Stimulated activated naive CD8-positive, alpha-beta T cell treated with anti-CD3 and anti-CD28 coated beads, Interleukin-15, amount 100 ng/mL, for 72 hours (primary cell): ENCODE results near the gene HUWE1.

ENCODE experiments used
- ATAC-seq: fragments of 150-1000 bp; cut with Tn5 transposase; 2 replicates; pipeline ENCODE4 v1.10.0; 2021; ENCODE audit warnings: mild to moderate bottlenecking, moderate library complexity
- DNase-seq, 2 donors: peaks; one replicate each; pipeline ENCODE4 v3.0.0; 2021 to 2022
- H3K27ac Mint-ChIP-seq, 2 donors: one replicate each; pipeline ENCODE4 v1.8.0; 2022; ENCODE audit warnings: mild to moderate bottlenecking in 2 of 2, mixed read lengths in 2 of 2, moderate library complexity in 2 of 2
- H3K27me3 Mint-ChIP-seq: one replicate; pipeline ENCODE4 v1.8.0; 2022; ENCODE audit warnings: mixed read lengths
- H3K4me1 Mint-ChIP-seq: one replicate; pipeline ENCODE4 v1.8.0; 2022; ENCODE audit warnings: mild to moderate bottlenecking, mixed read lengths
- H3K4me3 Mint-ChIP-seq, 2 donors: one replicate each; pipeline ENCODE4 v1.8.0; 2022; ENCODE audit warnings: mild to moderate bottlenecking in 2 of 2, mixed read lengths in 2 of 2, moderate library complexity in 1 of 2
- H3K9me3 Mint-ChIP-seq, 2 donors: one replicate each; pipeline ENCODE4 v1.8.0; 2022; ENCODE audit warnings: mixed read lengths in 2 of 2

The HUWE1 gene

GRCh38 chrX:53595266-53595810, 91.2 kb downstream of the HUWE1 start:
- H3K4me1 Mint-ChIP-seq: peaks cover 4% of the 10 kb centered on the region
- DNase-seq (no peak), ATAC-seq (no peak)
- no peaks in the 10 kb centered on the region for H3K27me3 Mint-ChIP-seq
- no peaks in the 10 kb centered on the region for H3K9me3 Mint-ChIP-seq
- H3K4me3 Mint-ChIP-seq: no peak overlapping the region
- peak overlapping the region in 1 of 2 donors; percentile 76 for H3K27ac Mint-ChIP-seq

DNA sequence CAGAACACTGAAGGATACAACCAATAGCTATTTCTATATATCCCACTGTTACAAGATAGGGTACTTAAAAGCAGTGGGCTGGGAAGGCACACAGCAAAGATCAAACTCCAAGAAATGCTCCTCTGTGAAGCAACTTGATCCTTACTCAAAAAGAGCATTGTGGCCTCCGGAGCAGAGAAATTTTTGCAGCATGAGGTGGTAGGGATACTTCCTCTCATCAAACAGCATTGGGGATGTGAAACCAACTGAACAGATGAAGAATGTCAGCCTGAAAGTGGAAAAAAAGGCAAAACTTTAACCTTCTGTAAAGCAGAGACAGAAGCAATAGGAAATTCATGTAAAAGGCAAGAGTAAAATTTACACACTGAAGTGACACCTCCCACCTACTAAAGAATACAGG, 92.2 kb downstream of the HUWE1 start:
- no peak for DNase-seq
- no peak overlapping the region for H3K4me3 Mint-ChIP-seq
- no peaks in the 10 kb centered on the region for H3K9me3 Mint-ChIP-seq
- no peaks in the 10 kb centered on the region for H3K27me3 Mint-ChIP-seq
- peaks cover 6% of the 10 kb centered on the region for H3K4me1 Mint-ChIP-seq
- H3K27ac Mint-ChIP-seq: no peak overlapping the region
- ATAC-seq: no peak

DNA sequence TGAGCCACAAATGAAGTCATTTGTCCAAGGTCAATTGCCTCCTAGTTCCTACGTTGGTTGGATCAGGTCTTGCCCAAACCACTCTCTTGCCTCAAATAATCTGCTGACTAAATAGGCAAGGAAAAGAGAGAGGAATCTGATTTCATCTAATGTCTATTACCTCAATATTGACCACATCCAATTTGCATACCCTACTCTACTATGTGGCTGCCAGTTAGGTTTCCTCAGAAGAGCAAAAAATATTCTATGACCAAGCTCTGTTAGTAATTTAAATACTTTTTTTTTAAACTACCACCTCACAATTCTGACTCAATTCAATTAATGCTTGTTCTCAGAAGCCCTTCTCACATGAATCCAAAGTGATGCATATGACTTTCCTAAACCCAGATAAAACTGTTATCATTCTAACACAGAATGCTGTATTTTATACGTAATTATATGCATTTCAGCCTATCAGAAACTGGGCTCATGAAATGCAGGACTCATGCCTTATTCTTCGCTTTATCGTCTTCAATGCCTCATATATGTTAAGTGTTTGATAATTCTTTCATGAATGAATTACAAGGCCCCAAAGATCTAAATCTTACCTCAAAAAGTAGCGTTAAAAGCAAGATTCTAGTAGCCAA, 98.6 kb downstream of the HUWE1 start:
- no peaks in the 10 kb centered on the region for H3K9me3 Mint-ChIP-seq
- no peak for ATAC-seq
- no peak for DNase-seq
- peaks cover 6% of the 10 kb centered on the region for H3K4me1 Mint-ChIP-seq
- no peak overlapping the region for H3K27ac Mint-ChIP-seq
- no peak overlapping the region for H3K4me3 Mint-ChIP-seq
- H3K27me3 Mint-ChIP-seq: no peaks in the 10 kb centered on the region

GRCh38 chrX:53584891-53585290, 101.6 kb downstream of the HUWE1 start:
- H3K9me3 Mint-ChIP-seq: no peaks in the 10 kb centered on the region
- no peaks in the 10 kb centered on the region for H3K27me3 Mint-ChIP-seq
- no peak for ATAC-seq
- H3K4me1 Mint-ChIP-seq: no peaks in the 10 kb centered on the region
- no peak overlapping the region for H3K4me3 Mint-ChIP-seq
- H3K27ac Mint-ChIP-seq: no peak overlapping the region
- DNase-seq: no peak

- no peaks in the 10 kb centered on the region for H3K4me1 Mint-ChIP-seq
- no peak overlapping the region for H3K4me3 Mint-ChIP-seq
- no peak overlapping the region for H3K27ac Mint-ChIP-seq
- ATAC-seq: no peak
- no peaks in the 10 kb centered on the region for H3K9me3 Mint-ChIP-seq
- DNase-seq: no peak
- H3K27me3 Mint-ChIP-seq: no peaks in the 10 kb centered on the region
Observed at GRCh38 chrX:53583571-53583970, 102.9 kb downstream of the HUWE1 start.

GRCh38 chrX:53580742-53581504, 105.6 kb downstream of the HUWE1 start:
- H3K4me1 Mint-ChIP-seq: no peaks in the 10 kb centered on the region
- DNase-seq (no peak), ATAC-seq (no peak)
- no peak overlapping the region for H3K27ac Mint-ChIP-seq
- H3K4me3 Mint-ChIP-seq: no peak overlapping the region
- no peaks in the 10 kb centered on the region for H3K9me3 Mint-ChIP-seq
- no peaks in the 10 kb centered on the region for H3K27me3 Mint-ChIP-seq

GRCh38 chrX:53571494-53571893, 115.0 kb downstream of the HUWE1 start:
- no peaks in the 10 kb centered on the region for H3K27me3 Mint-ChIP-seq
- no peak overlapping the region for H3K4me3 Mint-ChIP-seq
- H3K9me3 Mint-ChIP-seq: no peaks in the 10 kb centered on the region
- no peaks in the 10 kb centered on the region for H3K4me1 Mint-ChIP-seq
- H3K27ac Mint-ChIP-seq: peak overlapping the region in 1 of 2 donors; percentile 42
- DNase-seq (no peak), ATAC-seq (no peak)

- Mint-ChIP-seq H3K4me3 (no peak overlapping the region), H3K4me1 (no peaks in the 10 kb centered on the region), H3K27me3 (no peaks in the 10 kb centered on the region), H3K27ac (no peak overlapping the region), H3K9me3 (no peaks in the 10 kb centered on the region)
- ATAC-seq: no peak
- no peak for DNase-seq
Observed at GRCh38 chrX:53563324-53563723, 123.2 kb downstream of the HUWE1 start.

GRCh38 chrX:53561912-53562311, 124.6 kb downstream of the HUWE1 start:
- H3K9me3 Mint-ChIP-seq: no peaks in the 10 kb centered on the region
- H3K4me3 Mint-ChIP-seq: no peak overlapping the region
- H3K27ac Mint-ChIP-seq: peak overlapping the region in 1 of 2 donors; percentile 30
- no peak for ATAC-seq
- no peaks in the 10 kb centered on the region for H3K4me1 Mint-ChIP-seq
- H3K27me3 Mint-ChIP-seq: no peaks in the 10 kb centered on the region
- no peak for DNase-seq

DNA sequence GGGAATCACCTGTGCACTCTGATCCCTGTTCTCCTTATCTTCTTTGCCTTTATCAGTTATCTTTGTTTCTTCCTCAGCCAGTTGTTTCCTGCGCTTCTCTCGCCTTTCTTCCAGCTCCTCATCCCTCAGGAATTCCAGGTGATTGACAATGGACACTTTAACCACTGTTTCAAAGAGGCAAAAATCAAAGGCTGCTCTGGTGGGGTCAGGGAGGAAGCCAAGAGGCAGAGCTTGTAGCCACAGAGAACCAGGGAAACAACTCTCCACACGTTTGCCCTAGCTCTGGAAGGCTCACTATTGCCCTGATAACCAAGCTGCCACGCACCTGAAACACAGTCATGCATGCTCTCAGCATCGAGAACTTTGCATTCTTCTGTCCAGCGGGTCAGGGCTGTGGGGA, 127.9 kb downstream of the HUWE1 start:
- Mint-ChIP-seq H3K27me3 (no peaks in the 10 kb centered on the region), H3K4me3 (no peak overlapping the region), H3K9me3 (no peaks in the 10 kb centered on the region), H3K4me1 (no peaks in the 10 kb centered on the region), H3K27ac (peak overlapping the region in 1 of 2 donors; percentile 15)
- ATAC-seq (no peak), DNase-seq (no peak)

DNA sequence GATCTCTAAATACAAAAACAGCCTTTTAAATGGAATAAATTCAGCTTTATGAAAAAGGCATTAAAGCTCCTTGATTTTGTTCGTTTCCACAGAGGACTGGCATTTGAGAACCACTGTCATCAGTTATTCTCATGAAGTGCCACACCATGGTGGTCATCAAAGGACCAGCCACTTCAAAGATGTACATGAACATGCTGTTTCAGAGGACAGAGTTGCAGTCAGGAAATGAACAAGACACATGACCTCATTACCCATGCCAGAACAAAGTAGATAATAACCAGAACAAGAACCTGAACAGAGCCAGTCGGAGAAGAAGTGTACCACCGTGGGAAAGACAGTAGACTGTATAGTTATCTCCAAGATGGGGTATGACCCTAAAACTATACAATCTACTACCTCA, 129.7 kb downstream of the HUWE1 start:
- H3K4me3 Mint-ChIP-seq: no peak overlapping the region
- H3K9me3 Mint-ChIP-seq: no peaks in the 10 kb centered on the region
- no peak for ATAC-seq
- H3K4me1 Mint-ChIP-seq: no peaks in the 10 kb centered on the region
- no peak for DNase-seq
- no peak overlapping the region for H3K27ac Mint-ChIP-seq
- H3K27me3 Mint-ChIP-seq: no peaks in the 10 kb centered on the region

DNA sequence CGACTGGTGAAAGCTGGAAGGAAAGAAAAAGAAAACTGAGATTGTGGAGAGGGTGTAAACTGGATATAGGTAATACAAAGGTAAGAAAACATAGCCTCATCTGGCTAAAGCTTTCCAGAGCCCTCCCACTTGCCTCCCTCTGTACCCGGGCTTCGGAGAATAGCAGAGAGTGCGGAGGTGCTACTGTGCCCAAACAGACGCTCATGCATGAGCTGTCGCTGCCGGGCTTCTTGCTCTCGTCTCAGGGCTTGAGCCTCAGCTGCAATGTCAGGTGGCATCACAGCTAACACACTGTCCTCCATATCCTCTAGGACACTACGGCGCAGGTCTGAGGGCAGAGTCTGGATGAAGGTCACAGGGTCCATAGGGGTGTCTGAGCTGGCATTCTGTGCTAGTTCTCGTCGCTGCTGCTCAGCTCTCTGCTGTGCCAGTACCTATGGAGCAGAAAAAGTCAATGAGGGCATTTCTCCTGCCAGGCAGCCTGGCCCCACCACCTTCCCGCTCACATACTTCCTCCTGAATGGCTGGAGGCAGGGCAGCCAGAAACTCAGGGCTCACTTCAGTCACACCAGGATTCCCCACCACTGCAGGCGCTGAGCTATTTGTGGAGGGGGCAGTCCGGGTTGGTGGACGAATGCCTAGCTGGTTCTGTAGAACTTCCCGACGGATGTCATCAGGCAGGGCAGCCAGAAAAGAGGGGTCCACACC, 135.6 kb downstream of the HUWE1 start:
- peak overlapping the region in 1 of 2 donors; percentile 74 for H3K27ac Mint-ChIP-seq
- H3K4me1 Mint-ChIP-seq: peaks cover 17% of the 10 kb centered on the region
- ATAC-seq (no peak), DNase-seq (no peak)
- H3K4me3 Mint-ChIP-seq: no peak overlapping the region
- no peaks in the 10 kb centered on the region for H3K9me3 Mint-ChIP-seq
- H3K27me3 Mint-ChIP-seq: no peaks in the 10 kb centered on the region

- Mint-ChIP-seq H3K4me3 (no peak overlapping the region), H3K27ac (peak overlapping the region in 1 of 2 donors; percentile 89)
Observed at GRCh38 chrX:53547668-53548067, 138.9 kb downstream of the HUWE1 start.

DNA sequence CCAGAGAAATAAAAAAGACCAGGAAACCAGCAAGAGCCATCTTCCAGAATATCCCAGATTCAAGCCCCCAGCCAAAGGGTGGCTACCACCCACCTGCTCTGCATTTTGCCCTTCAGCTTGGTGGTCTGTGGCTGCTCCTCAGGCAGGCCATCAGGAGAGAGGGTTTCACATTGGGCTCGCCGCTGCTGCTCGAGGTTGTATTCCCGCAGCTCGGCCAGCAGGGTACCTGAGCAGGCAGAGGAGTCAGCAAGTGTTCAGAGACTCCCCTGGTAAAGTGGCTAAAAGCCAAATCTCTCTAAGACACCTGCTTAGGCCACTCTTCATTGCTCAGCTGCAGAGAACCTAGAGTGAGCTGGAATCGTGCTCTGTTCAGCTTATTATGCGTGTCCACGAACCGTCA, 141.6 kb downstream of the HUWE1 start:
- ATAC-seq (no peak), DNase-seq (no peak)
- H3K27ac Mint-ChIP-seq: no peak overlapping the region
- H3K4me3 Mint-ChIP-seq: no peak overlapping the region
- H3K9me3 Mint-ChIP-seq: no peaks in the 10 kb centered on the region
- H3K27me3 Mint-ChIP-seq: no peaks in the 10 kb centered on the region
- peaks cover 17% of the 10 kb centered on the region for H3K4me1 Mint-ChIP-seq

More at GRCh38 chrX:53547668-53548067, 138.9 kb downstream of the HUWE1 start:
- DNase-seq (no peak), ATAC-seq (peak; percentile 39)
- no peaks in the 10 kb centered on the region for H3K27me3 Mint-ChIP-seq
- no peaks in the 10 kb centered on the region for H3K9me3 Mint-ChIP-seq
- peaks cover 17% of the 10 kb centered on the region for H3K4me1 Mint-ChIP-seq

DNA sequence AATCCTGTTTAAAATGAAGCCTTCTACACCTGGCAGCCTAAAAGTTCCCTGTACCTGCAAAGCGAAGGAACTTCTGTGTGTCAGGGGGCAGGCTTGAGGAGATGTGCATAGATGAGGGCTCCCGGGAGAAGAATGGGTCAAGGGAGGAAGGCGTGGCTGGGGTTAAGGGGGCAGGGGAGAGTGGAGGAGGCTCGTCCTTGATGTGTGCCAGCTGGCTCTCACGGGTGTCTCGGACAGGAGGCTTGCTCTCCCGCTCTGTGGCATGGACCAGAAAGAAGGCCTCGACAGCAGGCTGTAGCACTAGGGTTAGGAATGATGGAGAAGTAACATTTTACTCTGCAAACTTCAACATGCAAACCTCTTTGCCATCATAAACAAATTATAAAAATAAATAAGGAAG, 147.7 kb downstream of the HUWE1 start:
- no peak for DNase-seq
- Mint-ChIP-seq H3K27ac (peak overlapping the region in 1 of 2 donors; percentile 81), H3K4me1 (no peaks in the 10 kb centered on the region), H3K27me3 (no peaks in the 10 kb centered on the region), H3K4me3 (no peak overlapping the region), H3K9me3 (no peaks in the 10 kb centered on the region)
- no peak for ATAC-seq
